PFSK-1 (cell line): ENCODE data around the gene GMEB2.

Experiments
- POLR2AphosphoS5 ChIP-seq: IDR thresholded peaks from 2 replicates; pipeline ENCODE4 v1.6.1; 2012; ENCODE audit warnings: low read depth, mild to moderate bottlenecking, control low read depth, low read length, moderate library complexity
- REST ChIP-seq, 2 experiments: IDR thresholded peaks; 2 replicates each; pipeline versions ENCODE4 v1.6.1 to v1.8.0; 2011 to 2012; ENCODE audit warnings: low read depth in 2 of 2, low read length in 2 of 2, control low read depth in 1 of 2, inconsistent platforms in 1 of 2, mild to moderate bottlenecking in 1 of 2, moderate library complexity in 1 of 2; ENCODE audit not compliant: insufficient read depth in 1 of 2
- TAF1 ChIP-seq: IDR thresholded peaks from 2 replicates; pipeline ENCODE4 v1.6.1; 2012; ENCODE audit warnings: low read length, control low read depth, borderline replicate concordance; ENCODE audit not compliant: insufficient read depth

- TF ChIP-seq REST (IDR thresholded peaks at IDR 0.05; ENCODE audit: insufficient read depth in 1 of 2, low read depth in 2 of 2, low read length in 2 of 2) (no peak), POLR2AphosphoS5 (no peak), TAF1 (no peak)
These were observed 24.6 kb downstream of the GMEB2 start for GRCh38 chr20:63602321-63602720.
